ENCODE measurements around the gene TGFA. TPM values are rescaled to one million over a fixed set of nuclear protein-coding genes. Genes with fewer than 3 reads are reported as not detected.

Gene TGFA
- total RNA-seq, 1 experiment from 2014 or later, result 27.7 TPM

GRCh38 chr2:70541481-70542020, 12.1 kb downstream of the TGFA start:
- DNase-seq, result peak; percentile 30 to 85
- H3K4me3 ChIP-seq, result no peak overlapping the region
- intact Hi-C loops (cut with micrococcal nuclease; ENCODE audit: unreplicated experiment), result no loop called here
- TF ChIP-seq CTCF (conservative IDR thresholded peaks at IDR 0.05) (no peak), EZH2 (IDR thresholded peaks at IDR 0.05; ENCODE audit: low read depth) (no peak)
- no TSS peak for BruUV-seq (replicated peaks)
- H2AFZ ChIP-seq, result no peak overlapping the region
- H3F3A ChIP-seq (ENCODE audit: insufficient read depth, low read depth), result peaks cover 26% of the 10 kb centered on the region
- H3K27ac ChIP-seq, result peak overlapping the region; percentile 71
- H3K79me2 ChIP-seq (ENCODE audit: low read depth), result peaks cover 96% of the 10 kb centered on the region
- H3K9me2 ChIP-seq (ENCODE audit: insufficient read depth), result no peaks in the 10 kb centered on the region
- no peaks in the 10 kb centered on the region for H3K27me3 ChIP-seq (ENCODE audit: insufficient read depth, low read depth)
- peaks cover 6% of the 10 kb centered on the region; the same call in 1 of the 2 replicates for H3K9me3 ChIP-seq (ENCODE audit: insufficient read depth, low read depth)
- peaks cover 22% of the 10 kb centered on the region; the same call in 1 of the 2 replicates for H3K36me3 ChIP-seq (ENCODE audit: low read depth)
- H3K4me2 ChIP-seq, result peak overlapping the region; percentile 60
- H3K4me1 ChIP-seq (replicated peaks; ENCODE audit: insufficient read depth), result peaks cover 44% of the 10 kb centered on the region
- H4K20me1 ChIP-seq (ENCODE audit: insufficient read depth), result peaks cover 3% of the 10 kb centered on the region; the same call in 1 of the 2 replicates
- POLR2A ChIA-PET (ENCODE audit: unreplicated experiment), result interaction anchor here (0.6 to 0.7 kb wide), 2 partner anchors 8 to 10 kb away, joined by 3 to 5 read pairs; no protein-coding TSS in a partner anchor
- CTCF ChIA-PET, result no interaction called here

- Histone ChIP-seq H3K36me3 (ENCODE audit: low read depth) (peaks cover 21% of the 10 kb centered on the region), H3K9me3 (ENCODE audit: insufficient read depth, low read depth) (peaks cover 6% of the 10 kb centered on the region; the same call in 1 of the 2 replicates), H2AFZ (no peak overlapping the region), H3F3A (ENCODE audit: insufficient read depth, low read depth) (peaks cover 27% of the 10 kb centered on the region), H4K20me1 (ENCODE audit: insufficient read depth) (no peaks in the 10 kb centered on the region; the same call in 1 of the 2 replicates), H3K27ac (no peak overlapping the region), H3K27me3 (ENCODE audit: insufficient read depth, low read depth) (no peaks in the 10 kb centered on the region), H3K4me1 (replicated peaks; ENCODE audit: insufficient read depth) (peaks cover 48% of the 10 kb centered on the region), H3K4me2 (no peak overlapping the region), H3K79me2 (ENCODE audit: low read depth) (peaks cover 97% of the 10 kb centered on the region), H3K4me3 (no peak overlapping the region), H3K9me2 (ENCODE audit: insufficient read depth) (no peaks in the 10 kb centered on the region)
- no peak for TF ChIP-seq CTCF (conservative IDR thresholded peaks at IDR 0.05)
- TF ChIP-seq EZH2 (IDR thresholded peaks at IDR 0.05; ENCODE audit: low read depth), result no peak
- no TSS peak for BruUV-seq (replicated peaks)
- ChIA-PET POLR2A (ENCODE audit: unreplicated experiment) (no interaction called here), CTCF (no interaction called here)
- intact Hi-C loops (cut with micrococcal nuclease; ENCODE audit: unreplicated experiment), result no loop called here
- DNase-seq, result no peak
These were observed 15.8 kb downstream of the TGFA start for GRCh38 chr2:70537840-70538239.

GRCh38 chr2:70536517-70537055, 17.0 kb downstream of the TGFA start:
- Histone ChIP-seq H2AFZ (no peak overlapping the region), H3K4me1 (replicated peaks; ENCODE audit: insufficient read depth) (peaks cover 48% of the 10 kb centered on the region), H3K9me3 (ENCODE audit: insufficient read depth, low read depth) (peaks cover 6% of the 10 kb centered on the region; the same call in 1 of the 2 replicates), H3K4me2 (no peak overlapping the region), H3K4me3 (no peak overlapping the region), H3K79me2 (ENCODE audit: low read depth) (peaks cover 99% of the 10 kb centered on the region), H3K36me3 (ENCODE audit: low read depth) (peaks cover 25% of the 10 kb centered on the region), H4K20me1 (ENCODE audit: insufficient read depth) (no peaks in the 10 kb centered on the region), H3K27me3 (ENCODE audit: insufficient read depth, low read depth) (no peaks in the 10 kb centered on the region), H3K27ac (no peak overlapping the region), H3F3A (ENCODE audit: insufficient read depth, low read depth) (peaks cover 15% of the 10 kb centered on the region), H3K9me2 (ENCODE audit: insufficient read depth) (0 out of 2 replicates have a peak, but pooled peaks cover 4% of the 10 kb centered on the region)
- TF ChIP-seq CTCF (conservative IDR thresholded peaks at IDR 0.05) (no peak), EZH2 (IDR thresholded peaks at IDR 0.05; ENCODE audit: low read depth) (no peak)
- intact Hi-C loops (cut with micrococcal nuclease; ENCODE audit: unreplicated experiment), result no loop called here
- DNase-seq, result no peak
- CTCF ChIA-PET, result no interaction called here
- no TSS peak for BruUV-seq (replicated peaks)
- POLR2A ChIA-PET (ENCODE audit: unreplicated experiment), result no interaction called here
